ENCODE data around the gene SEMA5A.

- no peak for TF ChIP-seq POLR2AphosphoS5 (IDR thresholded peaks at IDR 0.05)
- no peak for TF ChIP-seq POLR2A (IDR thresholded peaks at IDR 0.05)
- TF ChIP-seq CTCF (IDR thresholded peaks at IDR 0.05), result no peak
These were observed 36.5 kb upstream of the SEMA5A start for GRCh38 chr5:9582406-9582805.
